Stimulated activated naive CD8-positive, alpha-beta T cell treated with anti-CD3 and anti-CD28 coated beads, Interleukin-15, amount 100 ng/mL, for 72 hours (primary cell): Measurements from ENCODE around the gene MYCN.
"Not testable (repeated sequence)": the region's sequence is repeated elsewhere in the genome, so short reads cannot be mapped to it uniquely, and the experiment has no call there.

Experiments
- ATAC-seq: fragments of 150-1000 bp; cut with Tn5 transposase; 2 replicates; pipeline ENCODE4 v1.10.0; 2021; ENCODE audit warnings: mild to moderate bottlenecking, moderate library complexity
- DNase-seq, 2 donors: peaks; one replicate each; pipeline ENCODE4 v3.0.0; 2021 to 2022
- H3K27ac Mint-ChIP-seq, 2 donors: one replicate each; pipeline ENCODE4 v1.8.0; 2022; ENCODE audit warnings: mild to moderate bottlenecking in 2 of 2, mixed read lengths in 2 of 2, moderate library complexity in 2 of 2
- H3K27me3 Mint-ChIP-seq: one replicate; pipeline ENCODE4 v1.8.0; 2022; ENCODE audit warnings: mixed read lengths
- H3K4me1 Mint-ChIP-seq: one replicate; pipeline ENCODE4 v1.8.0; 2022; ENCODE audit warnings: mild to moderate bottlenecking, mixed read lengths
- H3K4me3 Mint-ChIP-seq, 2 donors: one replicate each; pipeline ENCODE4 v1.8.0; 2022; ENCODE audit warnings: mild to moderate bottlenecking in 2 of 2, mixed read lengths in 2 of 2, moderate library complexity in 1 of 2
- H3K9me3 Mint-ChIP-seq, 2 donors: one replicate each; pipeline ENCODE4 v1.8.0; 2022; ENCODE audit warnings: mixed read lengths in 2 of 2

MYCN gene

DNA sequence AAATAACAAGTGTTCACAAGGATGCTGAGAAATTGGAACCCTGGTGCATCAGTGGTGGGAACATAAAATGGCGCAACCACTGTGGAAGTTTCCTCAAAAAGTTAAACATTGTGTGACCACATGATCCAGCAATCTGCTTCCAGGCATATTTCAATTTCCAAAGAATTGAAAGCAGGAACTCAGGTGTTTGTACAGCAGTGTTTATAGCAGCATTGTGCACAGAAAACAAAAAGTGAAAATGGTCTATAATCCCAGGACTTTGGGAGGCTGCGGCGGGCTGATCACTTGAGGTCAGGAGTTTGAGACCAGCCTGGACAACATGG is 38.6 kb upstream of the MYCN start:
- no peak for DNase-seq
- Mint-ChIP-seq H3K9me3 (peaks cover 7 to 11% of the 10 kb centered on the region in 2 donors), H3K4me3 (no peak overlapping the region), H3K27me3 (peaks cover 9% of the 10 kb centered on the region), H3K27ac (no peak overlapping the region), H3K4me1 (no peaks in the 10 kb centered on the region)
- no peak for ATAC-seq

DNA sequence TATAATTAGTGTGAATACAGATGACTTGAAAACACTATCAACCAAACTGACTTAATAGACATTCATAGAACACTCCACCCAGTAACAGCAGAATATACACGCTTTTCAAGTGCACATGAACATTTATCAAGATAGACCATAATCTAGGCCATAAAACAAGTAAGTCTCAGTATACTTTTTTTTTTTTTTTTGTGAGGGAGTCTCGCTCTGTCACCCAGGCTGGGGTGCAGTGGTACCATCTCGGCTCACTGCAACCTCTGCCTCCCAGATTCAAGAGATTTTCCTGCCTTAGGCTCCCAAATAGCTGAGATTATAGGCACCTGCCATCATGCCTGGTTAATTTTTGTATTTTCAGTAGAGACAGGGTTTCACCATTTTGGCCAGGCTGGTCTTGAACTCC is 36.4 kb upstream of the MYCN start:
- H3K27me3 Mint-ChIP-seq, H3K27ac Mint-ChIP-seq, DNase-seq, ATAC-seq, H3K4me3 Mint-ChIP-seq, H3K4me1 Mint-ChIP-seq, H3K9me3 Mint-ChIP-seq: not testable (repeated sequence)

- H3K27me3 Mint-ChIP-seq: peaks cover 9% of the 10 kb centered on the region
- H3K4me3 Mint-ChIP-seq: no peak overlapping the region
- DNase-seq: no peak
- H3K27ac Mint-ChIP-seq: no peak overlapping the region
- peaks cover 0 to 5% of the 10 kb centered on the region in 2 donors for H3K9me3 Mint-ChIP-seq
- H3K4me1 Mint-ChIP-seq: no peaks in the 10 kb centered on the region
- no peak for ATAC-seq
Measured at GRCh38 chr2:15905267-15905645, 35.1 kb upstream of the MYCN start.

DNA sequence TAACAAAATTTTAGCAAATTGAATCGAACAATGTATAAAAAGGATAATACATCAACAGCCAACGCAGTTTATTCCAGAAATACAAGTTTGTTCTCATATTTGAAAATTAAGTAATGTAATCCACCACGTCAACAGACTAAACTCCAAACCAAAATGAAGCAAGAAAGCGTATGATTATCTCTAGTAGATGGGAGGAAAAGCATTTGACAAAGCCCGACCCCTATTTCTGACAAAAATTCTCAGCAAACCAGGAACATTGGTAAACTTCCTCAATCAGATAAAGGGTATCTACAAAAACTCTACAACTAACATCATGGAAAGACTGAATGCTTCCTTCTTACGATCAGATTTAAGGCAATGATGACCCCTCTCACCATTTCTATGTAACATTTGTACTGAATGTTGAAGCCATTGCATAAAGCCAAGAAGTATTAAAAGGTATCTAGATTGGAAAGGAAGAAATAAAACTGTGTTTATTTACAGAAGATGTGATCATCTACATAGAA is 34.3 kb upstream of the MYCN start:
- DNase-seq (no peak), ATAC-seq (no peak)
- H3K9me3 Mint-ChIP-seq: peaks cover 0 to 4% of the 10 kb centered on the region in 2 donors
- H3K27ac Mint-ChIP-seq: no peak overlapping the region
- peaks cover 9% of the 10 kb centered on the region for H3K27me3 Mint-ChIP-seq
- no peaks in the 10 kb centered on the region for H3K4me1 Mint-ChIP-seq
- no peak overlapping the region for H3K4me3 Mint-ChIP-seq

GRCh38 chr2:15906778-15907177 is 33.6 kb upstream of the MYCN start:
- H3K27ac Mint-ChIP-seq: no peak overlapping the region
- no peak overlapping the region for H3K4me3 Mint-ChIP-seq
- no peak for DNase-seq
- H3K27me3 Mint-ChIP-seq: peaks cover 9% of the 10 kb centered on the region
- H3K4me1 Mint-ChIP-seq: no peaks in the 10 kb centered on the region
- H3K9me3 Mint-ChIP-seq: no peaks in the 10 kb centered on the region
- no peak for ATAC-seq

- ATAC-seq (no peak), DNase-seq (no peak)
- Mint-ChIP-seq H3K4me1 (no peaks in the 10 kb centered on the region), H3K9me3 (no peaks in the 10 kb centered on the region), H3K27me3 (peaks cover 9% of the 10 kb centered on the region), H3K27ac (no peak overlapping the region), H3K4me3 (no peak overlapping the region)
Measured at GRCh38 chr2:15907461-15908324, 32.7 kb upstream of the MYCN start.

DNA sequence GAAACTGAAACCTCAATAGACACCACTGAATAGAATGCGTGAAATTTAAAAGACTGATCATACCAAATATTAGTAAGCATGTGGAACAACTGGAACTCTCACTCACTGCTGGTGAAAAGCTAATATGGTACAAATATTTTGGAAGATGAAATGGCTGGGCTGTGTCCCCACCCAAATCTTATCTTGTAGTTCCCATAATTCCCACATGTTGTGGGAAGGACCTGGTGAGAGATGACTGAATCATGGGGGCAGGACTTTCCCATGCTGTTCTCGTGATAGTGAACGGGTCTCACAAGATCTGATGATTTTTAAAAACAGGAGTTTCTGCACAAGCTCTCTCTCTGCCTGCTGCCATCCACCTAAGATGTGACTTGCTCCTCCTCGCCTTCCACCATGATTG is 32.0 kb upstream of the MYCN start:
- no peaks in the 10 kb centered on the region for H3K9me3 Mint-ChIP-seq
- H3K27me3 Mint-ChIP-seq: peaks cover 9% of the 10 kb centered on the region
- H3K4me3 Mint-ChIP-seq: no peak overlapping the region
- no peak overlapping the region for H3K27ac Mint-ChIP-seq
- no peaks in the 10 kb centered on the region for H3K4me1 Mint-ChIP-seq
- DNase-seq (no peak), ATAC-seq (no peak)

- ATAC-seq (no peak), DNase-seq (no peak)
- Mint-ChIP-seq H3K4me3 (no peak overlapping the region), H3K27me3 (peaks cover 9% of the 10 kb centered on the region), H3K9me3 (no peaks in the 10 kb centered on the region), H3K4me1 (no peaks in the 10 kb centered on the region), H3K27ac (no peak overlapping the region)
Measured at GRCh38 chr2:15909157-15909556, 31.2 kb upstream of the MYCN start.

DNA sequence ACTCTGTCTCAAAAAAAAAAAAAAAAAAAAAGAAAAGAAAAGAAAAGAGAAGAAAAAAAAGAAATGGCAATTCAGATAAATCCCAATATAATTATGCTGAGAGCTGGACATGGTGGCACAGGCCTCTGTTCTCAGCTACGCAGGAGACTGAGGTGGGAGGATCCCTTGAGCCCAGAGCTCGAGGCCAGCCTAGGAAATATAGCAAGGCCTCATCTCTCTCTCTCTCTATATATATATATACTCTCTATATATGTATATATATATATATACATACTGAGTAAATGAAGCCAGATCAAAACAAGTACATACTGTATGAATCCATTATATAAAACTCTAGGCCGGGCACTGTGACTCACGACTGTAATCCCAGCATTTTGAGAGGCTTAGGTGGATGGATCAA is 30.6 kb upstream of the MYCN start:
- DNase-seq (no peak), ATAC-seq (no peak)
- no peak overlapping the region for H3K4me3 Mint-ChIP-seq
- H3K9me3 Mint-ChIP-seq: no peaks in the 10 kb centered on the region
- no peaks in the 10 kb centered on the region for H3K4me1 Mint-ChIP-seq
- H3K27ac Mint-ChIP-seq: no peak overlapping the region
- peaks cover 9% of the 10 kb centered on the region for H3K27me3 Mint-ChIP-seq

DNA sequence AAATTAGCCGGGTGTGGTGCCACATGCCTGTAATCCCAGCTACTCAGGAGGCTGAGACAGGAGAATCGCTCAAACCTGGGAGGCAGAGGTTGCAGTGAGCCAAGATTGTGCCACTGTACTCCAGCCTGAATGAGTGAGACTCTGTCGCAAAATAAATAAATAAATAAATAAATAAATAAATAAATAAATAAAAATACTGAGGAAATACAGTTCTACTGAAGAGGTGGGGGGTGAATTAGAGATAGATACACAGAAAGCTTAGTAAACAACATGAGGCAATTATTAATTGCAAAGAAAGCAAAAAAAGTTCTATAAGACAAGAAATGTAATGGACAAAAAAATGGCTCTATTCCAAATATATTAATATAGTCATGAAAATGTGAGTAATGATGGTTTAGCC is 29.1 kb upstream of the MYCN start:
- H3K9me3 Mint-ChIP-seq, H3K4me3 Mint-ChIP-seq, DNase-seq, ATAC-seq, H3K27ac Mint-ChIP-seq, H3K27me3 Mint-ChIP-seq, H3K4me1 Mint-ChIP-seq: not testable (repeated sequence)

DNA sequence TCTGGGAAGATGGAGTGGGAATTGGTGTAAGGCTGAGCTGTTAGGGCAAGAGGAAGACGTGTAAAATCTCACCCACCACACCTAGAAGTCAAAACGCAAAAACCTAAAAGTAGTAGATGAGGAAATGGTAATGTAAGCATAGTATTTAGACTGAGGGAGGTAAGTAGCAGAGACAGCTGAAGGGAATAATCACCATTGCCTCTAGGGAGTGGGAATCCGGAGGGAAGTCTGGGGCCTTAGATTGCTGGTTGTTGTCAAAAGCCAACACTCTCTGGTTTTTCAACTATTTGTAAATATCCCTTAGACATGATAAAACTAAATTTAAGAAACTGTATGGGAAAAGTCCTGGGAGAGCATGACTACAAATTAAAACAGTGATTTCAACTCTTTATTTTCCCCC is 28.7 kb upstream of the MYCN start:
- H3K9me3 Mint-ChIP-seq: no peaks in the 10 kb centered on the region
- no peak for ATAC-seq

DNA sequence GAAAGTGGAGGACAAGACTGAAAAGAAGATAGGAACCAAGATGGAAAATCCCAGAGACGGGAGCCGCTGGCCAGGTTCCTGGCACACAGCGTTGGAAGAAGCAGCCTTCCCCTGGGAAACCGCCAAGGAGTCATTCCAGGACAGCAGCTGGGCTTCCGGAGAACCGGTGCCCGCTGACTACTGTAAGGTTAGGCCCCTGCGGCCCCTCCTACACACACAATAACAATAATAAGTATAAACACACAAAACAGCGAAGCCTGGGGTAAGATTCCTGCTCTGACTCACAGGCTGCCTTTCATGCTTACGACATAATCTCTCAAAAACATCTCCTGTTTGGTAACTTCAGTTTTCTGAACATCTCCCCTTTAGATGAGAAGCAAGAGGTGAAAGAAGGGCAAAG is 28.1 kb upstream of the MYCN start:
- Mint-ChIP-seq H3K27me3 (no peaks in the 10 kb centered on the region), H3K9me3 (no peaks in the 10 kb centered on the region), H3K27ac (no peak overlapping the region), H3K4me1 (no peaks in the 10 kb centered on the region), H3K4me3 (no peak overlapping the region)
- ATAC-seq (no peak), DNase-seq (no peak)

More for the DNA sequence above, 28.7 kb upstream of the MYCN start:
- Mint-ChIP-seq H3K4me1 (no peaks in the 10 kb centered on the region), H3K27ac (no peak overlapping the region), H3K4me3 (no peak overlapping the region), H3K27me3 (no peaks in the 10 kb centered on the region)
- no peak for DNase-seq

- Mint-ChIP-seq H3K27me3 (no peaks in the 10 kb centered on the region), H3K27ac (no peak overlapping the region), H3K4me3 (no peak overlapping the region), H3K4me1 (no peaks in the 10 kb centered on the region), H3K9me3 (no peaks in the 10 kb centered on the region)
- DNase-seq (no peak), ATAC-seq (no peak)
Measured at GRCh38 chr2:15913146-15913545, 27.2 kb upstream of the MYCN start.

- no peak overlapping the region for H3K27ac Mint-ChIP-seq
- no peaks in the 10 kb centered on the region for H3K9me3 Mint-ChIP-seq
- ATAC-seq: no peak
- no peak overlapping the region for H3K4me3 Mint-ChIP-seq
- H3K4me1 Mint-ChIP-seq: no peaks in the 10 kb centered on the region
- peaks cover 5% of the 10 kb centered on the region for H3K27me3 Mint-ChIP-seq
- DNase-seq: no peak
Measured at GRCh38 chr2:15914596-15915385, 25.6 kb upstream of the MYCN start.

GRCh38 chr2:15915546-15915945 is 24.8 kb upstream of the MYCN start:
- H3K9me3 Mint-ChIP-seq, H3K4me3 Mint-ChIP-seq, DNase-seq, ATAC-seq, H3K27ac Mint-ChIP-seq, H3K4me1 Mint-ChIP-seq: not testable (repeated sequence)
- H3K27me3 Mint-ChIP-seq: peaks cover 13% of the 10 kb centered on the region

GRCh38 chr2:15916336-15916735 is 24.0 kb upstream of the MYCN start:
- no peak overlapping the region for H3K4me3 Mint-ChIP-seq
- no peaks in the 10 kb centered on the region for H3K4me1 Mint-ChIP-seq
- peaks cover 16% of the 10 kb centered on the region for H3K27me3 Mint-ChIP-seq
- no peak overlapping the region for H3K27ac Mint-ChIP-seq
- no peaks in the 10 kb centered on the region for H3K9me3 Mint-ChIP-seq
- ATAC-seq (no peak), DNase-seq (no peak)
